IPS-15b (cell line): ENCODE measurements around the gene FXYD1.
A peak's percentile ranks its signal among the peaks of the same experiment; 100 is the strongest.

Experiments used
- H3K27me3 ChIP-seq: one replicate; pipeline ENCODE4 v1.6.1; 2013; ENCODE audit warnings: low read length; ENCODE audit not compliant: control insufficient read depth, insufficient read depth
- H3K36me3 ChIP-seq: one replicate; pipeline ENCODE4 v1.6.1; 2013; ENCODE audit warnings: low read length; ENCODE audit not compliant: control insufficient read depth, insufficient read depth
- H3K4me1 ChIP-seq: one replicate; pipeline ENCODE4 v1.6.1; 2013; ENCODE audit warnings: mild to moderate bottlenecking, low read length; ENCODE audit not compliant: control insufficient read depth, insufficient read depth
- H3K4me3 ChIP-seq: one replicate; pipeline ENCODE4 v1.5.1; 2013; ENCODE audit warnings: low read depth, low read length
- H3K9ac ChIP-seq: one replicate; pipeline ENCODE4 v1.6.1; 2013; ENCODE audit warnings: low read depth, mild to moderate bottlenecking, low read length
- H3K9me3 ChIP-seq: one replicate; pipeline ENCODE4 v1.6.1; 2013; ENCODE audit warnings: mild to moderate bottlenecking, low read length; ENCODE audit not compliant: control insufficient read depth, insufficient read depth

Gene FXYD1

DNA sequence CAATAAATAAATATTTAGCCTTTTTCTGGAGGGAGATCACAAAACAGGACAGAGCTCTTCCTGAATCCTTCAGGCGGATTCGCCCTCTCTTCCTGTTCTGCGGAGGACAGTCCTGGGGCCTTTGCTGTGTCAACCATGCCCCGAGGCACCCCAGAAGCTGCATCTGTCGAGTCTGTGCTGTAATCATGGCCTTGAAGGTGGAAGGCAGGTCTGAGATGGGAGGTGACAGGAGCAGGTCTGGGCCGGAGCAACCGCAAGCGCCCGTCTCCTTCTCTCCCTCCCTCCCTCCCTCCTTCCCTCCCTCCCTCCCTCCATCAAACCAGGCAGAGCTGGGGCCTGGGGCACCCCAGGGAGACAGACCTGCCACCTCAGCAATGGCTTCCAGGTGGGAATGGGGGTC lies 27.6 kb upstream of the FXYD1 start:
- no peaks in the 10 kb centered on the region for H3K36me3 ChIP-seq
- H3K27me3 ChIP-seq, result peaks cover 2% of the 10 kb centered on the region
- no peak overlapping the region for H3K4me3 ChIP-seq
- peaks cover 9% of the 10 kb centered on the region for H3K4me1 ChIP-seq
- H3K9ac ChIP-seq, result no peak overlapping the region
- no peaks in the 10 kb centered on the region for H3K9me3 ChIP-seq

DNA sequence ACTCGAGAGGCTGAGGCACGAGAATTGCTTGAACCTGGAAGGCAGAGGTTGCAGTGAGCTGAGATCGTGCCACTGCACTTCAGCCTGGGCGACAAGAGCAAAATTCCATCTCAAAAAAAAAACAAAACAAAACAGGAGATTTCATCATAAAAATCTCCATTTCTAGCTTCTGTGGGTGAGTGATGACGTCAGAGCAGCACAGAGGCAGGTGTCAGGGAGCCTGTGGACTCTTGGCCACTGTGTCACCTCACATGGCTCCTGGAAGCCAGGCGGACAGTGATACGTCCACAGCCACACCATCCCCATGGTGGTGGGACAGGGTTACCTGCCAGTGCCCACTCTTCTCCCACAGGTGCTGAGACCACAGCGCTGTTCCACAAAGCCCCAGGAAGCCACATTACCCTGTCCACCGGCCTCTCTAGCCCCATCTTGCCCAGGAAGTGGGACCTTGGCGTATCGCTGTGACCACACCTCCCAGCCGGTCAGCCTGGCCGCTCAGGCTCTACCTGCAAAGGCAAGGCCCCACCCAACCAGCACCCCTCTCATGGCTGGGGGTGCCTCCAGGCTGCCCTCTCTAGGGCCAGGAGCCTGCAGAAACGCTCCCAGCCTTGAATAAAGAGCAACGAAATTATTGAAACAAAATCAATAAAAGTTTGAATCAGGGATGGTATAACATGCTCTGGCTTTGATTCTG lies 25.5 kb upstream of the FXYD1 start:
- Histone ChIP-seq H3K4me1 (peaks cover 13% of the 10 kb centered on the region), H3K4me3 (no peak overlapping the region)

DNA sequence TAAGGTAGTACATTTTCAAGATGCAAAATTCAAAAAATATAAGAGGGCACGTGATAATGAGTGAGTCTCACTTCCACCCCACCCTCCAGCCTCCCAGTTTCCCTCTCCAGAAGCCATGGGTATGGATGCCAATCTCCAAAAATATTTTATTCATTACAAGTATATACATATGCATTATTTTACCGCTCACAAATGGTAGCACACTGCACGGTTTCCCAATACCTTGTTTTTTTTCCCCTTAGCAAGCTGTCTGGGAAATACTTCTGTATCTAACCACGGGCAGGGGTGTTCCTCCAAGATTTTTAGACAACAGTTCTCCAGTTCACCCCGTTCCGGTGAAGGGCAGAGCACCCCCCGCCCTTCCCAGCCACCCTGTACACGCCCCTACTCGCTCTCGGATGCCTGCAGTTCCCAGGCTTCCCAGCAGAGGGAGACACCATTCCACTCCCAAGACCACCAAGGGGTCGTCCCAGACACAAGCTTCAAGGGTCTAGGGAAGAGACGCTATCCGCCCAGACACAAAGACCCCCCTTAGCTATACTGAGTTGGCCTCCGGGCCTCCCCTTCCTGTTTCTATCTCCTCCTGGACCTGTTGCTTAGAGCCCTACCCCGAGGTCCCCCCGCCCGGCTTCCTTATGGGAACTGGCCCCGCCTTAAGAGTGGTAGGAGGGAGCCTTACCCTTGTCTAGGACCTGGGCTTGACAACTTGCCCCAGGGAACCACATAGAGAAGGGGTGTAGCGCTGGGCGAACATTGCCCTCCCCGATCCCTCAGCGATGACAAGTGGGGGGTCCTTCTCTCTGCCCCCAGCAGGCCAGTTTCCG lies 24.1 kb upstream of the FXYD1 start:
- Histone ChIP-seq H3K4me3 (peak overlapping the region; percentile 52), H3K9me3 (no peaks in the 10 kb centered on the region), H3K36me3 (no peaks in the 10 kb centered on the region), H3K27me3 (peaks cover 2% of the 10 kb centered on the region), H3K9ac (no peak overlapping the region), H3K4me1 (peaks cover 13% of the 10 kb centered on the region)

More for the DNA sequence above, 25.5 kb upstream of the FXYD1 start:
- Histone ChIP-seq H3K36me3 (no peaks in the 10 kb centered on the region), H3K9me3 (no peaks in the 10 kb centered on the region), H3K27me3 (peaks cover 2% of the 10 kb centered on the region), H3K9ac (no peak overlapping the region)

DNA sequence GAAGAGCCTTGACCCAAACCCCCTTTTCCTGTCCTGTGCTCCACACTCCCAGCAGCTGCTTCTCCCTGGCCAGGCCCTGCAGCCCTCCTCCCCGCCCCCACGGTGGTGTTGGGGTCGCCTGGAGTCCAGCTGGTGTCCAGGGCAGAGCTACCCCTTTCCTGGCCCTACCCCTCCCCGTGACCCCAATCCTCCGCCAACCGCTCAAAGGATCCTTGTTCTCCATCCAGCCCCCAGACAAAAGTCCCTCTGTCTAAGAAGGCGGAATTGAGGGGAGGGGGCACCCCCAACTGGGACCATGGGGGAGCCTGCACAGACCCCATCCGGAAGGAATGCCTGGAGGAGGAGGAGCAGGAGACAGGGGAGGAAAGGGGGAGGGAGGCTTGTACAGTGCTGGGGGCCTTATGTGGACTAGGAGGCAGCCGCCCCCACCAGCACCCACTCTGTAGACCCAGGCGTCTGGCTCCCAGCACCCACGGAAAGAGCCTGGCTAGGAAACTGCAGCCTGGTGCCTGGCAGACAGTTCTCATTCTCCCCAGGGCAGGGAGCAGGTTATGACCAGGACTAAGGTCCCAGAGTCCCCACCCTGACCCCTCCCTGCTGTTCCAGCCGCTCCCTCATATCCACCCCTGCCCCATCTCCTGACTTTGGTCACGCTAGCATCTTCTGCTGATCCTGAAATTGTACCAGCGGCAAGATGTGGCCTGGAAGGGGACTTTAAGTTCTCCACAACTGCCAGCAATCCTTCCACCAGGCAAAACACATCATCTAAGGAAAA lies 23.3 kb upstream of the FXYD1 start, which contains the start of gene FXYD3:
Gene FXYD3, plus strand, starts transcription at position 647 of the 775 bp plus-strand sequence. CDS start 3,554 bp downstream, outside the sequence.
- Histone ChIP-seq H3K9ac (no peak within 1 kb of the TSS), H3K4me3 (peak within 1 kb of the TSS; percentile 52)

DNA sequence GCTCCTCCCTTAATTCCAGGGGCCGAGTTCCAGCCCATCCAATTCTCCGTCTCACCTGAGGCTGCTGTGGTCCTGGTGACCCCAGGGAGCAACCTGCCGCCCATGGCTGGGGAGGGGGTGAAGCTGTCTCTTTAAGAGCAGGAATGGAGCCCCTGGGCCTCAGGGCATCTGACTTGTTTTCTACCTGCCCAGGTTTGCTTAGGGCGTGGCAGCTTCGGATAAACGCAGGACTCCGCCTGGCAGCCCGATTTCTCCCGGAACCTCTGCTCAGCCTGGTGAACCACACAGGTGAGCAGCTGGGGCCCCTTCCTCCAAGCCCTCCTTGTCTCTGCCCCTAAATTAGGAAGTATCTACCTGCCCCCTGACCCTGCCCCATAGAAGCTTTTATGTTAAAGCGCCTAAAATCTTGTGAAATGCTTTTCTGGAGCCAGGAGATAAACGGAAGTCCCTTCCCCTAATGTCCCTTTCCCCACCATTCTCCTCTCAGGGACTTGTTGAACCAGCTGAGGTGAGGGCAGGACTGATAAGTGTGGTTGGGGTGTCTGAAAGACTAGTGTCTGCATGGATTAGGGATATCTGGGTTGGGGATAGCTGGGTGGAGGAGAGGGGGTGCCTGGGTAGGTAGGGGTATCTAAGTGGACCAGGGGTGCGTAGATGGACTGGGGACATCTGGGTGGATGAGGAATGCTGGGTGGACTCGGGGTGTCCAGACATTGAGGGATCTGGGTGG lies 22.4 kb upstream of the FXYD1 start:
- no peak overlapping the region for H3K4me3 ChIP-seq
- H3K9me3 ChIP-seq, result no peaks in the 10 kb centered on the region
- H3K36me3 ChIP-seq, result no peaks in the 10 kb centered on the region
- peaks cover 2% of the 10 kb centered on the region for H3K27me3 ChIP-seq
- H3K9ac ChIP-seq, result no peak overlapping the region
- H3K4me1 ChIP-seq, result peaks cover 12% of the 10 kb centered on the region

More for the DNA sequence above, 23.3 kb upstream of the FXYD1 start, which contains the start of gene FXYD3:
- Histone ChIP-seq H3K27me3 (peaks cover 2% of the 10 kb centered on the region), H3K9me3 (no peaks in the 10 kb centered on the region), H3K36me3 (no peaks in the 10 kb centered on the region), H3K4me1 (peaks cover 14% of the 10 kb centered on the region)

DNA sequence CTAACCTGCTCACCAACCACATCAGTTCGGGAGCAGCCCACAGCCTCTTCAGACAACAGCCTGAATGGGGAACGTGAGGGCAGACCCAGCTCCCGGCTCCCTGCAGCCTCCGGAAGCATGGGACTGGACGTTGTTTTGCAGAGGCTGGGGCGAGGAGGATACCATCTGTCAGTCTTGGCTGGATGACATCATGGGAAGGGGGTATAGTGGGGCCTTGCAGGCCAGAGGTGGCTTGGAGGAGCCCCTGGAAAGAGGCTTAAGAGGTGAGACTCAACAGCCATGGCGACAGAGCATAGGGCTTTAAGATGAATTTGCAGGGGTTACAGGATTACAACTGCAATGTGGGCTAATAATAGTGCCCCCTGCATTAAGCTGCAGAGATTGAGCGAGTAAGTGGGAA lies 21.5 kb upstream of the FXYD1 start:
- Histone ChIP-seq H3K4me3 (no peak overlapping the region), H3K9ac (no peak overlapping the region), H3K4me1 (peaks cover 12% of the 10 kb centered on the region), H3K9me3 (no peaks in the 10 kb centered on the region), H3K27me3 (peaks cover 2% of the 10 kb centered on the region), H3K36me3 (no peaks in the 10 kb centered on the region)

DNA sequence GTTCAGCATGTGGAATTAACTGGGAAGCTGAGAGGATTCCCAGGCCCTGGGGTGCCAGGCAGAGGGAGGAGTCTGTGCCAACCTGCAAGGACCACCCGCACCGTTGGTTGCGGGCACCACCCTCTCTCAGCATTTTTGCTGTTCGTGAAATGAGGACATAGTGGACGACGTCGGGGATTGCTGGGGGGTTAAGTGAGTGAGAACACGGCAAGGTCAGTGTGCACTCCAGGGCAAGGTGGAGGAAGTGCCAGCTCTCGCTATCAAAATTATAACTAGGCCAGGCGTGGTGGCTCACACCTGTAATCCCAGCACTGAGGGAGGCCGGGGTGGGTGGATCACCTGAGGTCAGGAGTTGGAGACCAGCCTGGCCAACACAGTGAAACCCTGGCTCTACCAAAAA lies 20.8 kb upstream of the FXYD1 start:
- H3K4me1 ChIP-seq, result peaks cover 12% of the 10 kb centered on the region

DNA sequence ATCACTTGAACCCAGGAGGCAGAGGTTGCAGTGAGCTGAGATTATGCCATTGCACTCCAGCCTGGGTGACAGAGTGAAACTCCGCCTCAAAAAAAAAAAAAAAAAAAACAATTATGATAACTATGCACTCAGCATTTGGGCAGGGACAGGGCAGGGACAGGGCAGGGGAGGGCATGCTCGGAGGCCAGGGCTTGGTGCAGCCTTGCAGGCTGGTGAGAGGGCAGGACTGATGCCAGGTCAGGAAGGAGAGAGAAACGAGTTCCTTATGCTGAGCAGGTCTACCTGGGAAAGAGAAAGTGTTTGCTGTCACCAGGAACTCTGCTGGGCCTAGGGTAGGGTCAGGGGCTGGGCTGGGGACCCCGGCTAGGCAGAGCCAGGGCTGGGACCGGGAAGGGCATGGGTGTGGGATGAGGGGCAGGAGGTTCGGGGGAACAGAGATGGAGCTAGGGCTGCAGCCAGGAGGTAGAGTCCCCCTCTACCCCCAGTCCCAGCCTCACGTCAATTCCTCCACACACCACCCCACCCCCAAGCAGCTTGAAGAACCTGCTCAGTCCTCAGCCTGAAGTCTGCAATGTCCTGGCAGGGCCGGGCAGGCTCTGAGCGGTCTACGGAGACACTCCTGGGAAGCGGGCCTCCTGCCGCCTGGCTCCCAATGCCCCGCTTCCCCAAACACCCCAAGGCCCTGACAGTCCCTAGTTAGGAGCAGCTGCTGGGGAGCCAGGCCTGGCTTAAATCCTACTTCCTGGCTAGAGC lies 20.2 kb upstream of the FXYD1 start:
- Histone ChIP-seq H3K9me3 (no peaks in the 10 kb centered on the region), H3K4me1 (peaks cover 18% of the 10 kb centered on the region), H3K9ac (no peak overlapping the region), H3K27me3 (peaks cover 2% of the 10 kb centered on the region), H3K36me3 (no peaks in the 10 kb centered on the region), H3K4me3 (no peak overlapping the region)

More for the DNA sequence above, 20.8 kb upstream of the FXYD1 start:
- no peaks in the 10 kb centered on the region for H3K36me3 ChIP-seq
- no peak overlapping the region for H3K9ac ChIP-seq
- no peak overlapping the region for H3K4me3 ChIP-seq
- H3K9me3 ChIP-seq, result no peaks in the 10 kb centered on the region
- H3K27me3 ChIP-seq, result peaks cover 2% of the 10 kb centered on the region

DNA sequence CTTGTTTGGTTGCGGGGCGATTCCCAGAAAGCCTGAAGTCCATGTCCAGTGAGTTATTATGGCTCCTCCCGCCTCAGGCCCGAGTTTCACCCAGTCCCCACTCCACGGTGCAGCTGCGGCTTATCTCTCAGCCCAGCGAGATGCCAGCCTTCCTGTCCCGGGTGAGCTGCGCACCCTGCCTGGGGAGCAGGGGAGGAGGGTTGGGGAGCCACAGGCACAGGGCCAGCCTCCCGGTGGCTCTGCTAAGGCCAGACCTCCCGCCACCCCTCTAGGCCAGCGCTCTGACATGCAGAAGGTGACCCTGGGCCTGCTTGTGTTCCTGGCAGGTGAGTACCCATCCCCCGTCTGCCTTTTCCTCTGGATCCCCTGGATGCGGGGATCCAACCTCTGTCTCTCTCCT lies 19.5 kb upstream of the FXYD1 start:
- Histone ChIP-seq H3K4me3 (no peak overlapping the region), H3K4me1 (peaks cover 17% of the 10 kb centered on the region), H3K36me3 (no peaks in the 10 kb centered on the region), H3K9me3 (no peaks in the 10 kb centered on the region), H3K27me3 (peaks cover 2% of the 10 kb centered on the region), H3K9ac (no peak overlapping the region)

DNA sequence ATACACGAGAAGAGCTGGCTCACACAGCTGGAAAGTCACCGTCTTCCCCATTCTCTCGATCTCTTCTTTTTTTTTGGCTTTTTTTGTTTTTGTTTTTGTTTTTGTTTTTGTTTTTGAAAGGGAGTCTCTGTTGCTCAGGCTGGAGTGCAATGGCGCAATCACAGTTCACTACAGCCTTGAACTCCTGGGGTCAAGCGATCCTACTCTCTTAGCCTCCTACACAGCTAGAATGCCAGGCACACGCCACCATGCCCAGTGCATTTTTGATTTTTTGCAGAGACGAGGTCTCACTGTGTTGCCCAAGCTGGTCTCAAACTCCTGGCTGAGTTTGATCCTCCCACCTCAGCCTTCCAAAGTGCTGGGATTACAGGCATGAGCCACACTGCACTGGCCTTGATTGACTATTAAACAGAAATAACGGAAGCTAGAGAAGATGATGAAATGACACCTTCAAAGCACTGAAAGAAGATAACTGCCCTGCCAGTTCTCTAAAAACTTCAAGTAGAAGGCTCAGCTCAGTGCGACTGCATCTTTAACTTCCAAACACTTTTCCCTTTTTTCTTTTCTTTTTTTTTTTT lies 19.0 kb upstream of the FXYD1 start:
- Histone ChIP-seq H3K4me1 (peaks cover 13% of the 10 kb centered on the region), H3K9ac (no peak overlapping the region), H3K4me3 (no peak overlapping the region), H3K9me3 (no peaks in the 10 kb centered on the region), H3K36me3 (no peaks in the 10 kb centered on the region), H3K27me3 (peaks cover 2% of the 10 kb centered on the region)
